Activated T-helper 1 cell treated with anti-CD3 and anti-CD28 coated beads, Interleukin-12 subunit alpha, Interleukin-12 subunit beta, Interleukin-2, Interleukin-4 antibody, amounts not matched to agents 30 ng/mL and 10 ng/mL and 1 ng/mL, durations not matched to agents 14 hours and 24 hours and 36 hours (primary cell): ENCODE results near the gene MARK1. TPM values are rescaled to one million over a fixed set of nuclear protein-coding genes. Genes with fewer than 3 reads are reported as not detected.
A peak's percentile ranks its signal among the peaks of the same experiment; 100 is the strongest.

Source experiments
- DNase-seq: peaks from one replicate; pipeline ENCODE4 v3.0.0; 2021; ENCODE audit warnings: low spot score
- H3K27ac Mint-ChIP-seq: one replicate; pipeline ENCODE4 v1.8.0; 2021; ENCODE audit warnings: mild to moderate bottlenecking, mixed read lengths
- H3K27me3 Mint-ChIP-seq: one replicate; pipeline ENCODE4 v1.8.0; 2022; ENCODE audit warnings: mild to moderate bottlenecking, moderate library complexity, mixed read lengths; ENCODE audit not compliant: insufficient read depth
- H3K36me3 Mint-ChIP-seq: one replicate; pipeline ENCODE4 v1.8.0; 2021; ENCODE audit warnings: low read depth, mixed read lengths
- H3K4me1 Mint-ChIP-seq: one replicate; pipeline ENCODE4 v1.8.0; 2021; ENCODE audit warnings: low read depth, mixed read lengths
- H3K4me3 Mint-ChIP-seq: one replicate; pipeline ENCODE4 v1.8.0; 2021; ENCODE audit warnings: mild to moderate bottlenecking, moderate library complexity, mixed read lengths
- H3K9me3 Mint-ChIP-seq: one replicate; pipeline ENCODE4 v1.8.0; 2021; ENCODE audit warnings: mixed read lengths
- intact Hi-C: fragments of 100-400 bp; cut with micrococcal nuclease; formaldehyde crosslinking; loops from one replicate; pipeline ENCODE4 v1.15.1; 2024
- total RNA-seq: library from RNA; stranded (reverse); gene quantifications from 2 replicates; pipeline ENCODE4 v1.2.3, GENCODE V29; 2022

Gene MARK1
- not detected in 2 replicates for total RNA-seq

- Mint-ChIP-seq H3K27ac (peak within 1 kb of the TSS; percentile 32), H3K36me3 (peaks cover 7% of the 10 kb centered on the region), H3K27me3 (peaks cover 58% of the 10 kb centered on the region), H3K9me3 (no peaks in the 10 kb centered on the region), H3K4me3 (peak within 1 kb of the TSS; percentile 81), H3K4me1 (peaks cover 12% of the 10 kb centered on the region)
- intact Hi-C loops = loop anchor here (5.0 kb wide), 1 partner anchor 349 kb away; the partner anchor contains the start of gene HLX
- DNase-seq = no peak
Observed at GRCh38 chr1:220527908-220528678, at the start of gene MARK1. MARK1 (plus strand) TSS chr1:220528136; CDS start chr1:220528823, 687 bp downstream.

GRCh38 chr1:220483700-220484099 lies 44.2 kb upstream of the MARK1 start:
- no peak for DNase-seq
- no peaks in the 10 kb centered on the region for H3K36me3 Mint-ChIP-seq
- H3K4me1 Mint-ChIP-seq = peaks cover 8% of the 10 kb centered on the region
- H3K9me3 Mint-ChIP-seq = no peaks in the 10 kb centered on the region
- H3K27ac Mint-ChIP-seq = no peak overlapping the region
- H3K27me3 Mint-ChIP-seq = no peaks in the 10 kb centered on the region
- intact Hi-C loops = no loop called here
- no peak overlapping the region for H3K4me3 Mint-ChIP-seq

- DNase-seq = no peak
- intact Hi-C loops = no loop called here
- Mint-ChIP-seq H3K4me1 (peaks cover 8% of the 10 kb centered on the region), H3K27ac (no peak overlapping the region), H3K36me3 (no peaks in the 10 kb centered on the region), H3K9me3 (no peaks in the 10 kb centered on the region), H3K27me3 (no peaks in the 10 kb centered on the region), H3K4me3 (no peak overlapping the region)
Observed at GRCh38 chr1:220484135-220484534, 43.8 kb upstream of the MARK1 start.

GRCh38 chr1:220485131-220485530 lies 42.8 kb upstream of the MARK1 start:
- H3K4me3 Mint-ChIP-seq = no peak overlapping the region
- H3K4me1 Mint-ChIP-seq = peaks cover 8% of the 10 kb centered on the region
- no peaks in the 10 kb centered on the region for H3K9me3 Mint-ChIP-seq
- no peak for DNase-seq
- intact Hi-C loops = no loop called here
- no peak overlapping the region for H3K27ac Mint-ChIP-seq
- no peaks in the 10 kb centered on the region for H3K36me3 Mint-ChIP-seq
- H3K27me3 Mint-ChIP-seq = no peaks in the 10 kb centered on the region

- Mint-ChIP-seq H3K36me3 (no peaks in the 10 kb centered on the region), H3K27me3 (no peaks in the 10 kb centered on the region), H3K9me3 (no peaks in the 10 kb centered on the region), H3K27ac (no peak overlapping the region), H3K4me3 (no peak overlapping the region), H3K4me1 (peaks cover 8% of the 10 kb centered on the region)
- intact Hi-C loops = no loop called here
- no peak for DNase-seq
Observed at GRCh38 chr1:220485791-220486190, 42.1 kb upstream of the MARK1 start.

GRCh38 chr1:220487297-220487820 lies 40.6 kb upstream of the MARK1 start:
- Mint-ChIP-seq H3K4me1 (peaks cover 8% of the 10 kb centered on the region), H3K9me3 (no peaks in the 10 kb centered on the region), H3K4me3 (no peak overlapping the region), H3K27me3 (no peaks in the 10 kb centered on the region), H3K27ac (no peak overlapping the region), H3K36me3 (no peaks in the 10 kb centered on the region)
- DNase-seq = no peak
- intact Hi-C loops = no loop called here

- Mint-ChIP-seq H3K27ac (no peak overlapping the region), H3K4me3 (no peak overlapping the region), H3K27me3 (peaks cover 2% of the 10 kb centered on the region), H3K36me3 (no peaks in the 10 kb centered on the region), H3K9me3 (no peaks in the 10 kb centered on the region), H3K4me1 (peaks cover 8% of the 10 kb centered on the region)
- DNase-seq = no peak
- intact Hi-C loops = no loop called here
Observed at GRCh38 chr1:220491891-220492290, 36.0 kb upstream of the MARK1 start.

GRCh38 chr1:220497220-220497947 lies 30.6 kb upstream of the MARK1 start:
- no peak overlapping the region for H3K4me3 Mint-ChIP-seq
- no peak for DNase-seq
- H3K27me3 Mint-ChIP-seq = peaks cover 2% of the 10 kb centered on the region
- no peaks in the 10 kb centered on the region for H3K9me3 Mint-ChIP-seq
- no peak overlapping the region for H3K27ac Mint-ChIP-seq
- H3K4me1 Mint-ChIP-seq = no peaks in the 10 kb centered on the region
- intact Hi-C loops = no loop called here
- H3K36me3 Mint-ChIP-seq = no peaks in the 10 kb centered on the region

- H3K27me3 Mint-ChIP-seq = peaks cover 2% of the 10 kb centered on the region
- intact Hi-C loops = no loop called here
- no peak overlapping the region for H3K4me3 Mint-ChIP-seq
- no peaks in the 10 kb centered on the region for H3K36me3 Mint-ChIP-seq
- no peak for DNase-seq
- H3K9me3 Mint-ChIP-seq = no peaks in the 10 kb centered on the region
- H3K27ac Mint-ChIP-seq = no peak overlapping the region
- no peaks in the 10 kb centered on the region for H3K4me1 Mint-ChIP-seq
Observed at GRCh38 chr1:220498188-220498587, 29.7 kb upstream of the MARK1 start.

- H3K4me3 Mint-ChIP-seq = no peak overlapping the region
- peaks cover 2% of the 10 kb centered on the region for H3K27me3 Mint-ChIP-seq
- DNase-seq = no peak
- intact Hi-C loops = no loop called here
- no peak overlapping the region for H3K27ac Mint-ChIP-seq
- H3K9me3 Mint-ChIP-seq = no peaks in the 10 kb centered on the region
- no peaks in the 10 kb centered on the region for H3K4me1 Mint-ChIP-seq
- no peaks in the 10 kb centered on the region for H3K36me3 Mint-ChIP-seq
Observed at GRCh38 chr1:220500372-220500771, 27.6 kb upstream of the MARK1 start.

GRCh38 chr1:220504329-220504728 lies 23.6 kb upstream of the MARK1 start:
- H3K36me3 Mint-ChIP-seq = no peaks in the 10 kb centered on the region
- H3K4me3 Mint-ChIP-seq = no peak overlapping the region
- DNase-seq = no peak
- H3K4me1 Mint-ChIP-seq = no peaks in the 10 kb centered on the region
- H3K9me3 Mint-ChIP-seq = no peaks in the 10 kb centered on the region
- intact Hi-C loops = no loop called here
- no peaks in the 10 kb centered on the region for H3K27me3 Mint-ChIP-seq
- no peak overlapping the region for H3K27ac Mint-ChIP-seq

- no peak overlapping the region for H3K27ac Mint-ChIP-seq
- DNase-seq = no peak
- H3K4me1 Mint-ChIP-seq = no peaks in the 10 kb centered on the region
- no peak overlapping the region for H3K4me3 Mint-ChIP-seq
- intact Hi-C loops = no loop called here
- H3K36me3 Mint-ChIP-seq = no peaks in the 10 kb centered on the region
- H3K9me3 Mint-ChIP-seq = no peaks in the 10 kb centered on the region
- peaks cover 4% of the 10 kb centered on the region for H3K27me3 Mint-ChIP-seq
Observed at GRCh38 chr1:220507085-220507484, 20.9 kb upstream of the MARK1 start.

- Mint-ChIP-seq H3K4me1 (no peaks in the 10 kb centered on the region), H3K4me3 (no peak overlapping the region), H3K36me3 (no peaks in the 10 kb centered on the region), H3K27me3 (peaks cover 4% of the 10 kb centered on the region), H3K9me3 (no peaks in the 10 kb centered on the region), H3K27ac (no peak overlapping the region)
- intact Hi-C loops = no loop called here
- DNase-seq = no peak
Observed at GRCh38 chr1:220511179-220511578, 16.8 kb upstream of the MARK1 start.
